Measurements from ENCODE around the gene SBNO2.

Gene SBNO2

DNA sequence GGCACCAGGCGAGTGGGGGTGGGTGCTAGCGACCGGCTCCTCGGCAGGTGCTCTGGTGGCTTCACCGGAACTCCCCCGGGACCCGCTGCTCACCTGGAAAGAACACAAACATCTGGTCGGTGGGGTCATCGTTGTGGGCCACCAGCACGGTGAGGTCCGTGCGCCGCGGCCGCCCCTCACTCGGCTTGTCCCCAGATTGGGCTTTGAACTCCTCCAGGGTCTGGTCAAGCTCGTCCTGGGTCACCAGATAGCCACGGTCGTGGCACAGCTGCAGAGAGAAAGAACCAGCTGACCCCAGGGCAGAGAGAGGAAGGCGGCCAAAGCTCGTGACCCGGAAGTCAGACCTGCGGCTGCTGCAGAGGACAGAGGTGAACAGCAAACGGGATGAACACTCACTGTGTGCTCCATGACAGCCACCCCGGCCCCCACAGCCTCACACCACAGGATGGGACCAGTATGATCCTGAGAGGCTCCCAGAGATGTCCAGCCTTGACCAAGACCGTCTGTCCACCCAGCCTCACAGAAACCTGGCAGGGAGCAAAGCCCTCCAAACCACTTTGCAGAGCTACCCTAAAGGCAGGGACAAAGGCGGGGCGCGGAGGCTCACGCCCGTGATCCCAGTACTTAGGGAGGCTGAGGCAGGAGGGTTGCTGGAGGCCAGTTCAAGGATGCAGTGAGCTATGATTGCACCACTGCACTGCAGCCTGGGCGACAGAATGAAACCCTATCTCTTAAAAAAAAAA, 80.1 kb downstream of the SBNO2 start:
- peak overlapping the region; percentile 93 for H3K4me3 ChIP-seq (ENCODE audit: low read length)
- no peak for DNase-seq (ENCODE audit: low read depth)
- TF ChIP-seq, protein P1, sequence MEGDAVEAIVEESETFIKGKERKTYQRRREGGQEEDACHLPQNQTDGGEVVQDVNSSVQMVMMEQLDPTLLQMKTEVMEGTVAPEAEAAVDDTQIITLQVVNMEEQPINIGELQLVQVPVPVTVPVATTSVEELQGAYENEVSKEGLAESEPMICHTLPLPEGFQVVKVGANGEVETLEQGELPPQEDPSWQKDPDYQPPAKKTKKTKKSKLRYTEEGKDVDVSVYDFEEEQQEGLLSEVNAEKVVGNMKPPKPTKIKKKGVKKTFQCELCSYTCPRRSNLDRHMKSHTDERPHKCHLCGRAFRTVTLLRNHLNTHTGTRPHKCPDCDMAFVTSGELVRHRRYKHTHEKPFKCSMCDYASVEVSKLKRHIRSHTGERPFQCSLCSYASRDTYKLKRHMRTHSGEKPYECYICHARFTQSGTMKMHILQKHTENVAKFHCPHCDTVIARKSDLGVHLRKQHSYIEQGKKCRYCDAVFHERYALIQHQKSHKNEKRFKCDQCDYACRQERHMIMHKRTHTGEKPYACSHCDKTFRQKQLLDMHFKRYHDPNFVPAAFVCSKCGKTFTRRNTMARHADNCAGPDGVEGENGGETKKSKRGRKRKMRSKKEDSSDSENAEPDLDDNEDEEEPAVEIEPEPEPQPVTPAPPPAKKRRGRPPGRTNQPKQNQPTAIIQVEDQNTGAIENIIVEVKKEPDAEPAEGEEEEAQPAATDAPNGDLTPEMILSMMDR (conservative IDR thresholded peaks at IDR 0.05; ENCODE audit: low read depth, low read length): no peak

DNA sequence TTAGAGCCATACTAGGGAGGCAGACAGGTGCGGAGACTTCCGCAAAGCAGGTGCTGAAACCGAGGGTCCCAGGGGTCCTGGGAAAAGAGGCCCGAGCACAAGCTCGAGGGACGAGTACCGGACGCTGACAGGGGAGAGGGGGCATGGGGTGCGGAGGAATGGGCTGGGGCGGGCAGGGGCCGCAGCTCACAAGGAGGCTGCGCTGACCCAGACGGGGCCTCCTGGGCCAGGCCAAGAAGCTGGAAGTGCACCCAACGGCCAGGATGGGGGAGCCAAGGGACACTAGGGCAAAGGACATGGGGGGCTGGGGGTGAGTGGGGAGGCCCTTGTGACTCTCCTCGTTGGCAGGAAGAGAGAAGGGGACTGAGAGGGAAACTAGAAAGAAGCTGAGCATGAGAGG, 80.7 kb downstream of the SBNO2 start:
- no peak overlapping the region for H3K4me3 ChIP-seq (ENCODE audit: low read length)
- no peak for DNase-seq (ENCODE audit: low read depth)
- TF ChIP-seq, protein P1 (conservative IDR thresholded peaks at IDR 0.05; ENCODE audit: low read depth, low read length): no peak

GRCh38 chr19:1091544-1092175, 82.4 kb downstream of the SBNO2 start:
- DNase-seq (ENCODE audit: low read depth): no peak

GRCh38 chr19:1090731-1091543, 83.1 kb downstream of the SBNO2 start:
- no peak overlapping the region for H3K4me3 ChIP-seq (ENCODE audit: low read length)
- DNase-seq (ENCODE audit: low read depth): no peak
- TF ChIP-seq, protein P1 (conservative IDR thresholded peaks at IDR 0.05; ENCODE audit: low read depth, low read length): no peak

More at GRCh38 chr19:1091544-1092175, 82.4 kb downstream of the SBNO2 start:
- no peak overlapping the region for H3K4me3 ChIP-seq (ENCODE audit: low read length)
- TF ChIP-seq, protein P1 (conservative IDR thresholded peaks at IDR 0.05; ENCODE audit: low read depth, low read length): no peak

- no peak for DNase-seq (ENCODE audit: low read depth)
- H3K4me3 ChIP-seq (ENCODE audit: low read length): no peak overlapping the region
- TF ChIP-seq, protein P1 (conservative IDR thresholded peaks at IDR 0.05; ENCODE audit: low read depth, low read length): no peak
Observed at GRCh38 chr19:1089891-1090290, 84.2 kb downstream of the SBNO2 start.

DNA sequence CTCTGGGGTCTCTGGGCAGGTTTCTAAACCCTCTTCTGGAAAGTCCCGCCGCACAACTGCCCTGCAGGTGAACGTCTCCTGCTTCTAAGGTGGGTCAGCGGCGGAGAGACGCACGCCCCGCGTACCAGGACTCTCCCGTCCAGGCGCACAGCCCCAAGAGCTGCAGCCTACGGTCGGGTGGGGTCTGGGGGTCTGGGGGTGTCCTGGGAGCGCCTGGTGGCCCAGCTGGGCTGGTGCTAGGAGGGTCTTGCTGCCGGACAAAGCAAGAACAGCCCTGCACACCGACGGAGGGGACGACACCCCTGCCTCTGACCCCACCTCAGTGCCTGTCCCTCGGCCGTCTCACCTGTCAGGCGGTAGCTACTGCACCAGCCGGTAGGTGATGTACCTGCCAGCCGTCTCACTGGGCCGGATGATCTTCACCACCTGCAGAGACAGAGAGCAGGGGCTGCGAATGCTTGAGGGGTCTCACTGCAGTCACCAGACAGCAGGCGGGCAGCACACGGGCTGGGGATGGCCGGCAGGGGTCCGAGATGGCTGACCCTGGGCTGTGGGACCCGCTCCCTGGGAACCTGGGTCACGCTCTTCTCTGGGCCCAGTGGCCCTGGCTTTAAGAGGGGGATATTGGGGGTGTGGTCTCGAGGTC, 84.8 kb downstream of the SBNO2 start:
- no peak for DNase-seq (ENCODE audit: low read depth)
- TF ChIP-seq, protein P1 (conservative IDR thresholded peaks at IDR 0.05; ENCODE audit: low read depth, low read length): no peak
- no peak overlapping the region for H3K4me3 ChIP-seq (ENCODE audit: low read length)

All from retinal pigment epithelial cell (primary cell).